SU-DHL-6 (cell line): ENCODE results near the gene SH3PXD2A.
"Not testable (repeated sequence)": the region's sequence is repeated elsewhere in the genome, so short reads cannot be mapped to it uniquely, and the experiment has no call there.

Experiments used
- H2AFZ ChIP-seq: fragments of 200-600 bp; sonication (generic); 2 replicates; pipeline ENCODE4 v1.6.1; 2014; ENCODE audit warnings: low read depth, mild to moderate bottlenecking, moderate library complexity, mixed read lengths, antibody characterized with exemption, low read length; ENCODE audit not compliant: severe bottlenecking
- H3F3A ChIP-seq: fragments of 200-600 bp; shearing (Covaris generic); 2 replicates; pipeline ENCODE4 v1.6.0; 2016; ENCODE audit warnings: antibody characterized with exemption, mild to moderate bottlenecking; ENCODE audit not compliant: insufficient read depth
- H3K27ac ChIP-seq: fragments of 200-600 bp; sonication (generic); 2 replicates; pipeline ENCODE4 v1.5.1; 2016; ENCODE audit warnings: low read depth, mild to moderate bottlenecking, low read length, moderate library complexity, mixed read lengths
- H3K27me3 ChIP-seq: fragments of 200-600 bp; sonication (generic), shearing (Covaris generic); 2 replicates; pipeline ENCODE4 v1.6.0; 2014; ENCODE audit warnings: mild to moderate bottlenecking, low read length
- H3K36me3 ChIP-seq: fragments of 200-600 bp; sonication (generic); 2 replicates; pipeline ENCODE4 v1.6.1; 2014; ENCODE audit warnings: mild to moderate bottlenecking, low read length, mixed read lengths
- H3K4me2 ChIP-seq: fragments of 300-600, 200-600 bp; shearing (Covaris generic), sonication (generic); 2 replicates; pipeline ENCODE4 v1.6.0; 2014; ENCODE audit warnings: low read length, low read depth, mild to moderate bottlenecking; ENCODE audit not compliant: poor library complexity, severe bottlenecking
- H3K4me3 ChIP-seq: fragments of 200-600 bp; sonication (generic); 2 replicates; pipeline ENCODE4 v1.5.1; 2014; ENCODE audit warnings: antibody characterized with exemption, low read length, mild to moderate bottlenecking, mixed read lengths; ENCODE audit not compliant: insufficient read depth, poor library complexity, severe bottlenecking
- H3K79me2 ChIP-seq: fragments of 200-600 bp; sonication (generic); 2 replicates; pipeline ENCODE4 v1.6.1; 2014; ENCODE audit warnings: mild to moderate bottlenecking, low read length, moderate library complexity; ENCODE audit not compliant: insufficient read depth
- H3K9ac ChIP-seq: fragments of 200-600 bp; sonication (generic); 2 replicates; pipeline ENCODE4 v1.7.0; 2014; ENCODE audit warnings: mild to moderate bottlenecking, low read length
- H3K9me2 ChIP-seq: fragments of 200-600 bp; sonication (generic); replicated peaks from 2 replicates; pipeline ENCODE4 v1.6.1; 2014; ENCODE audit warnings: low read length; ENCODE audit not compliant: insufficient read depth
- H3K9me3 ChIP-seq: fragments of 200-600 bp; sonication (generic); 2 replicates; pipeline ENCODE4 v1.6.1; 2014; ENCODE audit warnings: low read length, mixed read lengths; ENCODE audit not compliant: insufficient read depth
- H4K20me1 ChIP-seq: fragments of 200-600 bp; sonication (generic); 2 replicates; pipeline ENCODE4 v1.6.1; 2014; ENCODE audit warnings: low read depth, mild to moderate bottlenecking, antibody characterized with exemption, low read length, moderate library complexity, mixed read lengths
- CTCF ChIP-seq: fragments of 200-600 bp; sonication (generic); IDR thresholded peaks from one replicate; pipeline ENCODE4 v1.5.1; 2017; ENCODE audit warnings: antibody characterized with exemption, mild to moderate bottlenecking, low read length, moderate library complexity; ENCODE audit not compliant: insufficient read depth, poor library complexity, severe bottlenecking
- EZH2phosphoT487 ChIP-seq: fragments of 200-600 bp; sonication (generic), shearing (Covaris generic); conservative IDR thresholded peaks from 2 replicates; pipeline ENCODE4 v1.6.1; 2018; ENCODE audit warnings: mild to moderate bottlenecking, antibody characterized with exemption, low read length, moderate library complexity, mixed read lengths

The SH3PXD2A gene

GRCh38 chr10:103610083-103610472 is 245.3 kb downstream of the SH3PXD2A start:
- no peaks in the 10 kb centered on the region for H3F3A ChIP-seq
- H3K27me3 ChIP-seq = no peaks in the 10 kb centered on the region
- H3K9me2 ChIP-seq = no peaks in the 10 kb centered on the region
- no peak overlapping the region for H3K9ac ChIP-seq
- H3K79me2 ChIP-seq = no peaks in the 10 kb centered on the region
- no peak overlapping the region for H3K27ac ChIP-seq
- H3K9me3 ChIP-seq = no peaks in the 10 kb centered on the region
- H3K4me2 ChIP-seq = no peak overlapping the region
- H3K36me3 ChIP-seq = no peaks in the 10 kb centered on the region
- no peak overlapping the region for H2AFZ ChIP-seq
- no peak overlapping the region for H3K4me3 ChIP-seq
- H4K20me1 ChIP-seq = no peaks in the 10 kb centered on the region
- TF ChIP-seq CTCF (no peak), EZH2phosphoT487 (no peak)

GRCh38 chr10:103609231-103610082 is 245.9 kb downstream of the SH3PXD2A start:
- Histone ChIP-seq H3K79me2 (no peaks in the 10 kb centered on the region), H3F3A (no peaks in the 10 kb centered on the region), H3K9me3 (no peaks in the 10 kb centered on the region), H3K27me3 (no peaks in the 10 kb centered on the region), H4K20me1 (no peaks in the 10 kb centered on the region), H3K27ac (no peak overlapping the region), H3K36me3 (no peaks in the 10 kb centered on the region), H3K9ac (no peak overlapping the region), H2AFZ (no peak overlapping the region), H3K4me2 (no peak overlapping the region), H3K4me3 (no peak overlapping the region), H3K9me2 (no peaks in the 10 kb centered on the region)
- TF ChIP-seq CTCF (no peak), EZH2phosphoT487 (no peak)

GRCh38 chr10:103608056-103608455 is 247.3 kb downstream of the SH3PXD2A start:
- not testable (repeated sequence) for H4K20me1 ChIP-seq, H2AFZ ChIP-seq, H3K27ac ChIP-seq, H3K9me2 ChIP-seq, H3K79me2 ChIP-seq, H3F3A ChIP-seq, H3K9me3 ChIP-seq, H3K4me2 ChIP-seq, H3K36me3 ChIP-seq, H3K9ac ChIP-seq, H3K4me3 ChIP-seq, H3K27me3 ChIP-seq

- not testable (repeated sequence) for H3K4me2 ChIP-seq, H3F3A ChIP-seq, H4K20me1 ChIP-seq, H2AFZ ChIP-seq, H3K79me2 ChIP-seq, H3K27ac ChIP-seq, H3K9ac ChIP-seq, H3K9me2 ChIP-seq, H3K4me3 ChIP-seq, H3K36me3 ChIP-seq, H3K9me3 ChIP-seq, H3K27me3 ChIP-seq
These were observed 248.3 kb downstream of the SH3PXD2A start for GRCh38 chr10:103607051-103607450.

- H2AFZ ChIP-seq, H3K9me3 ChIP-seq, H3F3A ChIP-seq, H3K27me3 ChIP-seq, H3K79me2 ChIP-seq, H3K27ac ChIP-seq, H3K9ac ChIP-seq, H3K4me2 ChIP-seq, H3K36me3 ChIP-seq, H3K9me2 ChIP-seq, H4K20me1 ChIP-seq, H3K4me3 ChIP-seq: not testable (repeated sequence)
These were observed 249.3 kb downstream of the SH3PXD2A start for GRCh38 chr10:103606097-103606438.
